CD4-positive, alpha-beta T cell treated with Interleukin-15 for 1 hour (primary cell): ENCODE results near the gene SCYGR4.
"Not testable (repeated sequence)": the region's sequence is repeated elsewhere in the genome, so short reads cannot be mapped to it uniquely, and the experiment has no call there.

Source experiments
- DNase-seq: peaks from one replicate; pipeline ENCODE4 v3.0.0-alpha.2; 2020

The SCYGR4 gene, protein sequence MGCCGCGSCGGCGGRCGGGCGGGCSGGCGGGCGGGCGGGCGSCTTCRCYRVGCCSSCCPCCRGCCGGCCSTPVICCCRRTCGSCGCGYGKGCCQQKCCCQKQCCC

DNA sequence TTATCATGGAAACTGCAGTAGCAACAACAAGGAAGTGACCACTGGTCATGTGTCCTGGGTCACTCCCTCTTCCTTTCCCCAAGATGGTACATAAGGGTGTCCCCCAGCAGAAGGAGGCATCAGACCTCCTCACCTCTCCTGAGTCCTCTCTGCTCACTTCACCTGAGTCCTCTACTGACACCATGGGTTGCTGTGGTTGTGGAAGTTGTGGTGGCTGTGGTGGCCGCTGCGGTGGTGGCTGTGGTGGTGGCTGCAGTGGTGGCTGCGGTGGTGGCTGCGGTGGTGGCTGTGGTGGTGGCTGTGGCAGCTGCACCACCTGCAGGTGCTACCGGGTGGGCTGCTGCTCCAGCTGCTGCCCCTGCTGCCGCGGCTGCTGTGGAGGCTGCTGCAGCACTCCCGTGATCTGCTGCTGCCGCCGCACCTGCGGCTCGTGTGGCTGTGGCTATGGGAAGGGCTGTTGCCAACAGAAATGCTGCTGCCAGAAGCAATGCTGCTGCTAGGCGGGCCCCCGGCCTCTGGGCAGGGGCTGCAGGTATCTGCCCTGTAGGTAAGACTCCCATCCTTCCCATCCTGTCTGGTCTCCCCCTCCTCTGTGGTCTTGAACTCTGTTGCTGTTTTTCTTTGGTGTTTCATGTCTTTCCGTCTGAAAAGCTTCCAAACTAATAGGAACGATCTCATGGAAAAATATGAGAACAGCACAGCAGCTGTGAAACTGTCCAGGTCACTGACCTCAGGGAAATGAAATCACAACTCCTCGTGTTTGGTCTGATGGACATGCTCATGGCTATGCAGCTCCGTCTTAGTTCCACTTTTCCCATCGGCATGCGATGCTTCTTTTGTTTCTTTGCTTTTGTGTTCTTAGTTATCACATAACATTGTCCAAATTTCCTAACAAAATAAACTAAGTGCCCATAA lies at the start of gene SCYGR4:
Gene SCYGR4, plus strand, starts transcription at position 183 of the 915 bp plus-strand sequence. Its CDS starts 0 bp downstream, at position 183.
- no peak for DNase-seq

DNA sequence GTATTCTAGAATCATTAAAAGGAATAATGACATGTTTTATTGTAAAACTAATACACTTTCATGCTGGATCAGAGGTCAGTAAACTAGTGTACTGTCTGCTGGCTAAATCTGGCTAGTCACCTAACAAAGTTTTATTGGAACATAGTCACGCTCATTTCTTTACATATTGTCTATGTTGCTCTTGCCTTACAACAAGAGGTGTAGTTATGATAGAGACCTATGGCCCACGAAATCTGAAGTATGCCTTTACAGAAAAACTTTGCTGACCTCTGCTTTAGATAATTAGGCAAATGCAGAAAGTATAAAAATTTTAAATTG lies 48.5 kb upstream of the SCYGR4 start:
- DNase-seq: no peak

DNA sequence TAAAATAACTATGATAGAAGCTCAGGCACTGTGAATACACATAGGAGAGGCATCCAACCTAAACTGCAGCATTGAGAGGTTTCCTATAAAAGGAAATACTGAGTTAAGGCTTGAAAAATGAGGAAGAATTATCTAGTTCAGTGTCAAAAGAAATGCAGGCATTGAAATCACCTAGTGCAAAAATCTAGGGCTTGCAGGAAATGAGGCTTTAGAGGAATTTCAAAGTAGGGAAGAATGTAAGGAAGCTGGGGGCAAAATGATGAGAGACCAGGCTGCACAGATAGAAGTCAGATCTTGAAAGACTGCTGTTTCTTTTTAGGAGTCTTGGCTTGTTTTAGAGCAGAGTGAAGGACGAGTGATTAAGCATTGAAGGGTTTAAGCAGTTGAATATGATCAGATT lies 46.7 kb upstream of the SCYGR4 start:
- no peak for DNase-seq

DNA sequence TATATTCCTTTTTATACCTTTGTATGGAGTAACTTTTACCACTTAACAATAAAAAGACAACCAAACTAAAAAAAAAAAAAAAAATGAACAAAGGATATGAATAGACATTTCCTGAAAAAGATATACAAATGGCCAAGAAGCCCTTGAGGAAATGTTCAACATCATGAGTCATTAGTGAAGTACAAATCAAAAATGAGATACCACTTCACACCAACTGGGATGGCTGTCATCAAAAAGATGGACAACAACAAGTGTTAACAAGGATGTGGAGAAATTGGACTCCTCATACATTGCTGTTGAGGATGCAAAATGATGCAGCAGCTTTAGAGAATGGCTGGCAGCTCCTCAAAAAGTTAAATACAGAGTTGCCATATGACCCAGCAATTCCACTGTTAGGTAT lies 41.2 kb upstream of the SCYGR4 start:
- no peak for DNase-seq

DNA sequence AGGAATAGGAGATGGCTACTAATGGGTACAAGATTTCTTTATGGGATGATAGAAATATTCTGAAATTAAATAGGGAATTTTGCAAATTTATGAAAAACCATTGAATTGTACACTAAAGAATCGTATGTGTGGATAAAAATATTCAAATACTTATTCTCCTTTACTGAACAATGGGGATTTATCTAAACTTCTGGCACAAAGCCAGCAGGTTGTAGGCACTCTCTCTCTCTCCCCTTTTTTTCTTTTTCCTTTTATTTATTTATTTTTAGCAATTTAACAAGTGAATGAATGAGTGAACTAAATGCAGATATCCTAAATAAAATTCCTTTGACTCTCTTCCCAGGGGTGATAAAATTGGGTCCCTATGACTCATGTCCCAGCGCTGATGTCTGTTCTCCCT lies 40.5 kb upstream of the SCYGR4 start:
- no peak for DNase-seq

DNA sequence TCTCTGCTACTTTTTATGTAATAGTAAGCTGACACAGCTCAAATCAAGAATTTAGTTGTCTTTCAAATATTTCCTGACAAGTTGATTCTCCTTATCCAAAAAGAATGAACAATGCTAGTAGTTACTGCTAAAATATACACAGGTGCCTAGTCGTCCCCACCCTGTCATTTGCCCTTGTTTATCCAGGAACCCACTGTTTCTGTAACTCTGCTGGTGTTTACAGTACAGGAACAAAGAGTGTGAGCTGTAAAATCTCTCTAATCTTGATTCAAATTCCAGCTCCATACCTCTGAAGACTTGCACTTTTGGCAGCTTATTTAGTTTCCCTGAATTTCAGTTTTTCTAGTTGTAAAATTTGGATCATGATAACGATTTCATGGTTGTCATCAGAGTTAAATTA lies 39.7 kb upstream of the SCYGR4 start:
- no peak for DNase-seq

DNA sequence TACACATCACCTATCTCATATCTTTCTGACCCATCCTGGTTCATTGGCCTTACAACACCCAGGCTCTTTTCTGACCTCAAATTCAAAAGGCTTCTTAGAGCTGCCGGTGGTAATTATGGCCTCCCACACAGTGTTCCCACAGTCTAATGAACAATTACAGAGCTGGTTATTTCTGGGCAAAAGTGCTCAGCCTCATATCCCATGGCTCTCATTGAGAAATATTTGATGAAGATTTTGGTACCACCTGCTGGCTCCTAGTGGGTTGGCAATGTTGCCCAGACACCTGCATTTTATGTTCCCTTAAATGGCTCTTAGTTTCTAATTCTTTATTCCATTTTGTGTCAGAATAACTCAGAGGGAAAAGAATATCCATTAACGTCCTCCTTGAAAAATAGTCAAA lies 38.7 kb upstream of the SCYGR4 start:
- no peak for DNase-seq

DNA sequence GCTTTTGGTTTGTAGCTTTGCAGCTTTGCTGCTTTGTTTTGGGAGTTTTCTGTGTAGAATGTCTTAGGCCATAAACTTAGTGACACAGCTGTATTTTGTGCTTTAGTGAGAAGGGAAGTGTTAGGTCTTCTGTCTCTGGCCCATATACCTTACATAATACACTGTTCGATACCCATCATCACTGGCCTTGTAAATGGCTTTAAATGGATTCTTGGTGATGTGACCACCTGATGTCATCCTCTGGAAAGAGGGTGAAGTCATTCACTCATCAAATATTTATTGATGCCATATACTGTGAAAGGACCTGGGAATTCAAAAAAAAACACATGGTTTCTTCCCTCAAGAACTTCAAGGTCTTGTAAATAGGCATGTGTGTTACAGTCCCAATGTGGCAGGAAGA lies 37.5 kb upstream of the SCYGR4 start:
- no peak for DNase-seq

DNA sequence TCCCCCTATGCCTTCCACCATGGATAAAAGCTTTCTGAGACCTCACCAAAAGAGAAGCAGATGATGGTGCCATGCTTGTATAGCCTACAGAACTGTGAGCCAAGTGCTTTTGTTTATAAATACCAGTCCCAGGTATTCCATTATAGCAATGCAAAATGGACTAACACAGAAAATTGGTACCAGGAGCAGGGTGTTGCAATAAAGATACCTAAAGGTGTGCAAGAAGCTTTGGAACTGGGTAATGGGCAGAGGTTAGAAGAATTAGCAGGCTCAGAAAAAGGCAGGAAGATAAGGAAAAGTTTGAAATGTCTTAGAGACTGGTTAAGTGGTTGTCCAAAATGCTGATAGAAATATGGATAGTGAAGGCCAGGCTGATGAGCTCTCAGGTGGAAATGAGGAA lies 34.9 kb upstream of the SCYGR4 start:
- DNase-seq: no peak

DNA sequence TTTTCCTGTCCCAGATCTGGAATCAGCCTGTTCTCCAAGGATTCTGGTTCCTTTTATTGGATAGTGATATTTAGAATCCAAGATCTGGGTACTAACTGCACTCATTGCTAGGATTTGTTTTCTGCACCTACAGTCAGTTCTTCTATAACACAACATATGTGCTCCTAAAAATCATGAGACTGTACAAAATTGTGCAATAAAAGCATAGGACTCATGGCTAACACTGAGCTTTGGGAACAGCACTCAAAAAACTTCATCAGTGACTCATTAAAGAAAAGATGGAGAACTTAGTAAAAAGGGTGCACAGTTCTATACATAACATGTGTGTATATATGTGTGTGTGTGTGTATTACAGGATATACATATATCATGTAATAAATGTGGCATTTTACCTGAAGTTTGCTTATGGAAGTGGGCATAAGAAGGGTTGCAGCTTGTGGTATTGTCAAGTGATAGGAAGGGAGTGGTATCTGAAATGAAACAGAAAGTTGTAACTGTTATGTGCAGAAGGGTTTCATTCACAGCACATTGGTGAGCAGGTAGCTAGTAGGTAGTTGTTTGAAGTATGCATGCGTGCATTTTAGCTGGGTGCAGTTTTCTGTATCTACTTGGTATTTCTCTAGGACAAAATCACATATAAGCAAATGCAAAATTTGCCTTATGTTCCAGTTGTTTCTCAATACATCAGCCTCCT lies 24.5 kb upstream of the SCYGR4 start:
- no peak for DNase-seq

DNA sequence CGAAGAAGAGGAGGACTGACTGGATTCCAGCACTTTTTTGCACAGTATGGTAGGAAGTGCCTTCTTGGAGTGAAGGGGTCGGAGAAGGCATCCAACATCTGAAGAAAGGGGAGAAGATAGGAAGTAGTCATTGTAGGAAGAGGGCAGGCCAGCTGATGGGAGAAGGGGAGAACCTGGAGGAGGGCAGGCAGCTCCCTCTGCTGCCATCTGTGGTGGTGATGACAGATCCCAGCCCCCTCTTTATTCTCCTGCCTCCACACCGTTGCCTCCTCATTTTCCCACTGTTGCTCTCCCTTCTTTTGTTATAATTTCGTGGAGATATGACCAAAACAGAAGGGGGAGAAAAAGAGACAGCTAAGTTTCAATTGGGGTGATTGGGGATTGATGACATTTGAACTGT lies 21.5 kb upstream of the SCYGR4 start:
- no peak for DNase-seq

DNA sequence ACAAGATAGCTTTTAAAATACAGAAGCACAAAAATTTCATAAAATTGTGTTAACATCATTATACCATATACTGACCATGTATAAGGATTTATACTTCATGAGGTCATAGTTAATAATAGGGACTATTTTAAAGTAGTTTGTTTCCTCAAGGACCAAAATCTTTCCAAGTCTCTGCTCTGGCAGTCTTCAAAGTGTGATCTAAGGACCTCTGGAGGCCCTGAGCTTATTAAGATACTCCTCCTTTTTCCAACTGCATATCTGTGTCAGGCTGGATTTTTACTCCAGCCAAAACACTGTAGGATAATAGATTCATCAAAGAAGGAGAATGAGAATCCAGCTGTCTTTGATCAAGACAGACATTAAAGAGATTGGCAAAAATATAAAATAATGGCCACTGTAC lies 20.3 kb upstream of the SCYGR4 start:
- DNase-seq: no peak

DNA sequence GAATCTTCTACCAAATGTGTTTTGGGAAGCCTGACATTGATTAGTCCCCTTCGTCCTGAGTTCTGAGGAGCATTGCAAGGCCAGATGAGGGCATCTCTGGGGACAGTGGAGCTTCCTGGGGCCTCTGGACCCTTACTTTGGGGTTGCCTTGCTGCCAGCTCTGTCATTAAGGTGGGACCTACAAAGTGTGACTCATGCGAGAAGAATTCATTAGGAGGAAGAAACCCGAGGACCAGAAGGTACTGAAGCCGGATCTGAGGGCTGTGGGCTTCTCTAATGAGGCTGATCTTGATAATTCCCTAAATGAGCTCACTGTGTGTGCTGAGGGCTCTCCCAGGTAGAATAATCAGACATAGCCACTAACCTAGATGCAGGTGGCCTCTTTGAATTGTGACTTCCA lies 19.3 kb upstream of the SCYGR4 start:
- no peak for DNase-seq

DNA sequence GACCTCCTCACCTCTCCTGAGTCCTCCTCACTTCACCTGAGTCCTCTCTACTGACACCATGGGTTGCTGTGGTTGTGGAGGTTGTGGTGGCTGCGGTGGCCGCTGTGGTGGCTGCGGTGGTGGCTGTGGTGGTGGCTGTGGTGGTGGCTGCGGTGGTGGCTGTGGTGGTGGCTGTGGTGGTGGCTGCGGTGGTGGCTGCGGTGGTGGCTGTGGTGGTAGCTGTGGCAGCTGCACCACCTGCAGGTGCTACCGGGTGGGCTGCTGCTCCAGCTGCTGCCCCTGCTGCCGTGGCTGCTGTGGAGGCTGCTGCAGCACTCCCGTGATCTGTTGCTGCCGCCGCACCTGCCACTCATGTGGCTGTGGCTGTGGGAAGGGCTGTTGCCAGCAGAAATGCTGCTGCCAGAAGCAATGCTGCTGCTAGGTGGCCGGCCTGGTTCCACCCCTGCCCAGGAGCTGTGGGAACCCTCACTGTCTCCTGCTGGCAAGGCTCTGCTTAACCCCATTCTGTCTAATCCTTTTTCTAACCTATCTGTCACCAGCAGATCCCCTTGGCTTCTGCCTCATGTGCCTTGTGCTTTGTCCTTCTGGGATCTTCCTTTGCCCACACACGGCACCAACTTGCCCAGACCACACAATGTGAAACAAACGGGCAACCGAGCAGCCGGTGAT lies 18.3 kb upstream of the SCYGR4 start, which contains the start of gene SCYGR2:
Gene SCYGR2, plus strand, starts transcription at position 59 of the 669 bp plus-strand sequence. Its CDS starts 0 bp downstream, at position 59.
- not testable (repeated sequence) for DNase-seq

DNA sequence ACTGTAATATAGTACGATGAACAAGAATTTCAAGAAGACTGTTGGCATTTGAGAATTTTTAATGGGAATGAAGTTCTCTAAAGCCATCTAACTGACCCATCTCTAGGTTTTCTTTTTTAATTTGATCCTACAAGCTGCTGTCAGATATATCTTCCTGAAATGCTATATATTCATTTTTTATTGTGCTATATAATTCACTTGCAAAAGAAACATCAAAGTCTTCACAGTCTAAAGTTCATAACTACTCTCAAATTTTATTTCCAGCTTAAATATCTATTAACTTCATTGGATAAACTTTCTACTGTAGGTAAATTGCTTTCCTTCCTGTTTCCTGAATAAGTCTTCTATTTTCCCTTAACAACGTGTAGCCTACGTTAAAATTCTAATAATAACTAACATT lies 14.9 kb upstream of the SCYGR4 start:
- no peak for DNase-seq

DNA sequence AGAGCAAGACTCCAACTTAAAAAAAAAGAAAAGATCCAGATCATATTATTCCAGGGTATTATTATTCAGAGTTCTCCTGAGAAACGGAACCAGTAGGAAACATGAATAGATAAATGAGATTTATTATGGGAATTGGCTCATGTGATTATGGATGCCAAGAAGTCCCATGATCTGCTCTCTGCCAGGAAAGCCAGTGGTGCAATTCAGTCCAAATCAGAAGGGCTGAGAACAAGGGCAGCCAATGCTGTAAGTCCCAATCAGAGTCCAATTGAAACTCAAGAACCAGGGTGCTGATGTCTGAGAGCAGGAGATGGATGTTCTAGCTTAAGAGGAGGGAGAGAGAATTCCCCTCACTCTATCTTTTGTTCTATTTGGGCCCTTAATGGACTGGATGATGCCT lies 10.8 kb upstream of the SCYGR4 start:
- DNase-seq: no peak

DNA sequence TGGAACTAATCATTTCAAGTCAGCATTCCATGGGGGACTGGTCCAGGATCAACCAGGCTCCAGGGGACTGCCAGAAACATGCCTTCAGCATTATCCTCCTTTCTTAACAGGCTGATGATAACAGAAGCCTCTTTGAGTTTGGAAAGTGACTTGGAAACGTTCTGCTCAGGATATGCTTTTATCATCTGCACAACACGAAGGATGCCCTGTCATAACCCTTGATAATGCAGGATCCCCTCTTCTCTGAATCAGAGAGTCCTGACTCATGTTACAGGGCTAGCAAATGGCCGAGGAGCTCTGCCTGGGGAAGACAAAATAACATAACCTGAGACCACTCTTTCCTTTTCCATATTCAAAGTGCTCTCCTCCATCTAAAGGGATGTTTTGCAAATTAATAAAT lies 9.4 kb upstream of the SCYGR4 start:
- no peak for DNase-seq

DNA sequence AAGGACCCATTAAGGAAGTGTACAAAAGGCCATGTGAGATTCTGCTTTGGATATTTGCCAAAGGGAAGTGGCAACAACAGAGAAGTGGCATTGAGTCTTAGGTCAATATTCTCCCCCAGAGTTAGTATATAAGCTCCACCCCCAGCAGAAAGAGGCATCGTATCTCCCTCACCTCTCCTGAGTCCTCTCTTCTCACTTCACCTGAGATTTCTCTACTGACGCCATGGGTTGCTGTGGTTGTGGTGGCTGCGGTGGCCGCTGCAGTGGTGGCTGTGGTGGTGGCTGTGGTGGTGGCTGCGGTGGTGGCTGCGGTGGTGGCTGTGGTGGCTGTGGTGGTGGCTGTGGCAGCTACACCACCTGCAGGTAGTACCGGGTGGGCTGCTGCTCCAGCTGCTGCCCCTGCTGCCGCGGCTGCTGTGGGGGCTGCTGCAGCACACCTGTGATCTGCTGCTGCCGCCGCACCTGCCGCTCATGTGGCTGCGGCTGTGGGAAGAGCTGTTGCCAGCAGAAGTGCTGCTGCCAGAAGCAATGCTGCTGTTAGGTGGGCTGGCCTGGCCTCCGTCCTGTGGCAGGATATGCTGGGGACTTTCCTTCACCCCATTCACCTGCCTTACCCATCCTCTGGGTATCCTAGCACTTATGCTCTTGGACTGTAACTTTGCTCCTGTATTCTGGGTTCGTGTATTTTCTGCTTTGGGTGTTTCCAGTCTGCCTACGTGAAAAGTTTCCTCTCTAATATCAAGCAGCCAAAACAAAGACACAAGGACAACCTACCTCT lies 8.5 kb upstream of the SCYGR4 start:
- peak; percentile 25 for DNase-seq

DNA sequence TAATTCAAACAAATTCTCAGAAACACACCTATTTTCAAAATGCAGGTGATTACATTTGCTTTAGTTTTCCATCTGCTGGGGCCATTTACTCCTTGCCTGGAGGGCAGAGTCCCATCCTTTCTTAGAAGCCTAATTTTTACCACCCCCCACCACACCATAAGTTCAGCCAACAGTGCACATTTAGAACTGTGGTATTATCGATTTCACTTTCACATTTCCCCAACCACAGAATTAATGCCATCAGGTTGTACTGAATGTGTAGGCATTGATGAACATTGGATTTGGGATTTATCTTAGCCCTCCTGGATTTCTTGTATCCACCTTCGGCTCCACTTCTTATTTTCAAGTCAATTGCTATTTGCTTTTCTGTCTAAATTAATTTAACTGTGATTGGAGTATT lies 7.2 kb upstream of the SCYGR4 start:
- no peak for DNase-seq

DNA sequence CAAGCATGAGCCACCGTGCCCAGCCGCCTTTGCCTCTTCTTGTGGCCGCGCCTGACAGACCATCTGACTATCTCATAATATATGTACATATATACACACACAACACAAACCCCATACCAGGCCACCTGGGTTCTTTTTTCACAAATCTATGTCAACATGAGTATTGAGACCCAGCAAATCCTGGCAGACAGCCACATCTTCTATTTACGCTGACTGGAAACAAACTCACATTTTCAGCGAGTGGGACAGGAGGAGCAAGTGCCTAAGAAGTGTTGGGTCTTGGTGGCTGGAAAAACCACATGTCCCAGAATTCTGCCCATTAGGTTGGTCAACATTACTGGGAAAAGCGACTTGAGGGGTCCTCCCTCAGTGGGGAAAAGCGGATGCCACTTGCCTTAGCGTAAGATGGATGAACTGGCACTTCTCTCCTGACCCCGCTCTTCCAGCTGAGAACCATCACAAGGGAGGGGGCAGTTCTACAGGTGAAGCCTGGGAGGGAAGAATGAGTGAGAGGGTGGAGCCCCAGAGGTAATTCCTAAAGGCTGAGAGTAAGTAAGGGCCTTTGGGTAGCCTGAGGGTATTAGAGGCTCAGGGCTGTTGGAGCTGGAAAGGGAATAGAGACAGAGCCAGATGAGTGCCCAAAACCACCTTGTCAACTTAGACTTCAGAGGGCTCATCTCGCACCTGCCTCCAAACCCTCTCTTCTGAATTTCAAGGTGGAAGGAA lies 4.6 kb upstream of the SCYGR4 start:
- DNase-seq: no peak

DNA sequence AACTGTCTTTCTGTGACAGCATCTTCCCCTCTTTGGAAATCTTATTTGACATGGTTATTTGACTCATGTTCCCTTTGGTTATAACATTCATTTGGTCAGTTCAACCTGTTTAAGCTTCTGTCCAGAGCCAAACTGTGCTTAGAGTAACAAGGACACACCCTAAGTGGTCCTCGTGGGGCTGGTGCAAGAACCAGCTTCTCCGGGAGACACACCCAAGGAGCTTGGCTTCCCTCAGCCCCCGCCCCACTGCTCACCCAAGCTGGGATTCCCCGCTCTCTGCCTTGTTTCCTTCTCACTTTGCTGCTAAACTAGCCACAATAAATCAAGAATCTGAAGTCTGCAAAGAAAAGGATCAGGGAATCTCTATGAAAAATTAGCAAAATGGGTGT lies 4.0 kb upstream of the SCYGR4 start:
- DNase-seq: no peak

DNA sequence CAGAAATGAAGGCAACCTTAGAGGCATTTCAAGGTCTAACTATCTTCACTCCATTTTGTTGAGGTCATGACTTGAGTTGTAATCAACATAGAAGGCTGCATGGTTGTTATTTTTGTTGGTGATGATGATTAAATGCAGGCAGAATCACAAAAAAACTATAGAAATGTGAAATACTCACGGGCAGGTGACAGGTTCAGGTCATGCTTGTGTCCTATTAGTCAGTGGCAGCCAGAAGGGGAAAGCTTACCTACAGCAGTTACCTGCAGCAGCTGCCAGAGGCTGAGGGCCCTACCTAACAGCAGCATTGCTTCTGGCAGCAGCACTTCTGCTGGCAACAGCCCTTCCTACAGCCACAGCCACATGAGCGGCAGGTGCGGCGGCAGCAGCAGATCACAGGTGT lies 3.1 kb upstream of the SCYGR4 start:
- DNase-seq: no peak
